ENCODE data around the gene ALDH9A1.

The ALDH9A1 gene

GRCh38 chr1:165628147-165628822, 70.1 kb downstream of the ALDH9A1 start:
- no peak for DNase-seq (ENCODE audit: insufficient read length, low spot score)
- no peak for FAIRE-seq

DNA sequence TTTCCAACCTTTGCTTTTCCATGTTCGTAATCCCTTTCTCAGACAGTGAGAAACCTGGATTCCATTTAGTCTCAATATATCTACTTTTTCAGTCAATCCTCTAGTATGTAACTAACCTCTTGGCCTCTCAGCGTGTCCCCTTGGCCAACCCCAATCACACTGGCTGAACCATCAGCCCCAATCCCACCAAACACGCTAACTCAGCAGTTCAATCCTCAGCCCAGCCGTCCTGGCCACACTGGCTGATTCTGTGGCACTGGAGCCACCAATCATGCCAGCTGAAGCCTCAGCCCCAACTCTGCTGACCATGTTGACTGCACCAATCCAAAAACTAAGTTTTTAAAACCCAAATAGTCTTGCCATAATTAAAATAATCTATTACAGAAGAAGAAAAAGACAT, 73.9 kb downstream of the ALDH9A1 start:
- no peak for FAIRE-seq
- no peak for DNase-seq (ENCODE audit: insufficient read length, low spot score)

GRCh38 chr1:165623624-165624023, 74.7 kb downstream of the ALDH9A1 start:
- DNase-seq (ENCODE audit: insufficient read length, low spot score) (no peak), FAIRE-seq (no peak)

- FAIRE-seq (no peak), DNase-seq (ENCODE audit: insufficient read length, low spot score) (no peak)
These were observed 78.7 kb downstream of the ALDH9A1 start for GRCh38 chr1:165619647-165620151.

- DNase-seq (ENCODE audit: insufficient read length, low spot score) = no peak
- FAIRE-seq = no peak
These were observed 81.3 kb downstream of the ALDH9A1 start for GRCh38 chr1:165616987-165617546.

GRCh38 chr1:165616054-165616612, 82.2 kb downstream of the ALDH9A1 start:
- FAIRE-seq (no peak), DNase-seq (ENCODE audit: insufficient read length, low spot score) (no peak)

Measured in GM19239 (cell line).